ENCODE data around the gene LGALS1.

Gene LGALS1

GRCh38 chr22:37664249-37665101, 11.0 kb upstream of the LGALS1 start:
- no peak for DNase-seq

- DNase-seq = no peak
These were observed 9.9 kb upstream of the LGALS1 start for GRCh38 chr22:37665487-37665886.

DNA sequence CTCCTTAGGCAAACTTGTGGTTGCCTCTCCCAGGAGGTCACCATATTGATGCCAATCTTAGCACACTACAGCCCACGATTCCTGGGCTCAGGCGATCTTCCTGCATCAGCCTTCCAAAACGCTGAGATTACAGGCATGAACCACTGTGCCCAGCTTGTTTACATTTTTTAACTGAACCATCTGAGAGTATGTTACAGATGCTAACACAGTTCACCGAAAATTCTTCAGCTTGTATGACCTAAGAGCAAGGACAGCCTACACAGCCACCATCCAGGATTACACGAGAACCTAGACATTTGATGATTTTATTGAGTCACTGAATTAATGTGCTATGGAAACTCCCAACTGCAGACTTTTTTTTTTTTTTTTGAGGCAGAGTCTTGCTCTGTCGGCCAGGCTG, 5.8 kb upstream of the LGALS1 start:
- no peak for DNase-seq

DNA sequence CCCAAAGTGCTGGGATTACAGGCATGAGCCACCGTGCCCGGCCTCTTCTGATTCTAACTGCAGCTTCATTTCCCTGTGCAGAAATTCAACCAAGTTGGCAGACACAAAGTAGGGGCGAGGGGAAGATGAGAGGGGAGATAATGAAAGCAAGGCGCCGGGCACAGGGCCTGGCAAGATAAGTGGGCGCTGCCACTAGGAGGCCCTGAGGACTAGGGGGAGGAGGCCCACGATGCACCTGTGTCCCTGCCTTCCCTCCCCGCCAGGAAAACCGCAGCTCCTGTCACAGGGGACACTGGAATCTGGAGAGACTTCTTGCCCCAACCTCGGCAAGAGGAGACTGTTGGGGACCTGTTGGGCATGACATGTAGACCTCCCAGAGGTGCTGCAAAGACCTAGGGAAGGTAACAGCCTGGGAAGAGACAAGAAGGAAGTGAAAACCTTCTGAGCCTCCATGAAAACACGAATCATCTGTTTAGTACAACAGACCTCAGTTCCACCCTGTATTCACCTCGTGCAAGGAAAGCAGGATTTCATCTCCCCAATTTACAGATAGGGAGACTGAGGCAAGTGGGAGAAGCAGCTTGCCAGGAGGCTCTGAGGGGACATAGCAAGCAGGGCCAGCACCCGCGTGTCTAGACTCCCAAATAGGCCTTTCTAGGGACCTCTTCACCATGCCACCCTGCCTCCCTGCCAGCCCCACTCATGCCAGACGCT, 3.1 kb upstream of the LGALS1 start:
- peak; percentile 32 for DNase-seq

DNA sequence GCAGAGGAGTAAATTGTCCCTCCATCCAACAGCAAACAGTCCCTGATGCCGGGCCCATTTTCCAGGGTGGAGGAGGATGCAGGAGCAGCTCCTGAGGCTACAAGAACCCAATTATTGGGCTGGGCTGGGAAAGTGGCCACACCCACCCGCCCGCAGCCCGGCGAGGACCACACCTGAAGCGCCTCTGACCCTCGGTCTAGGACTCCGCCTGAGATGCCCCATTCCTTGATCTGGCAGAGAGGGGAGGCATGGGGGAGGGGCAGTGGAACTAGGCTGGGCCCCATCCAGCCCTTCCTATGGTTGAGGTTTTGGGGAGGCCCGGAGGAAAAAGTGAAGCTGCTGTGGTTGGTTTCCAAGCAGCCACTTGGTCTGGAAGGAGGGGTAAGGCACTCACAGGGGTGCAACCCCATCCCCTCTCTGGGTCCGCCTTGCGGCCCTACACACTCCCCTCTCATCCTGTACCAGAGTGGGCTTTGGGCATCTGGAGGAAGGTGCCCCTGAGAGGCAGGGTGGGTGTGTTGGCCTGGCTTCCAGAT, 2.4 kb upstream of the LGALS1 start:
- no peak for DNase-seq

- DNase-seq = no peak
These were observed 1.2 kb upstream of the LGALS1 start for GRCh38 chr22:37674248-37674647.

DNA sequence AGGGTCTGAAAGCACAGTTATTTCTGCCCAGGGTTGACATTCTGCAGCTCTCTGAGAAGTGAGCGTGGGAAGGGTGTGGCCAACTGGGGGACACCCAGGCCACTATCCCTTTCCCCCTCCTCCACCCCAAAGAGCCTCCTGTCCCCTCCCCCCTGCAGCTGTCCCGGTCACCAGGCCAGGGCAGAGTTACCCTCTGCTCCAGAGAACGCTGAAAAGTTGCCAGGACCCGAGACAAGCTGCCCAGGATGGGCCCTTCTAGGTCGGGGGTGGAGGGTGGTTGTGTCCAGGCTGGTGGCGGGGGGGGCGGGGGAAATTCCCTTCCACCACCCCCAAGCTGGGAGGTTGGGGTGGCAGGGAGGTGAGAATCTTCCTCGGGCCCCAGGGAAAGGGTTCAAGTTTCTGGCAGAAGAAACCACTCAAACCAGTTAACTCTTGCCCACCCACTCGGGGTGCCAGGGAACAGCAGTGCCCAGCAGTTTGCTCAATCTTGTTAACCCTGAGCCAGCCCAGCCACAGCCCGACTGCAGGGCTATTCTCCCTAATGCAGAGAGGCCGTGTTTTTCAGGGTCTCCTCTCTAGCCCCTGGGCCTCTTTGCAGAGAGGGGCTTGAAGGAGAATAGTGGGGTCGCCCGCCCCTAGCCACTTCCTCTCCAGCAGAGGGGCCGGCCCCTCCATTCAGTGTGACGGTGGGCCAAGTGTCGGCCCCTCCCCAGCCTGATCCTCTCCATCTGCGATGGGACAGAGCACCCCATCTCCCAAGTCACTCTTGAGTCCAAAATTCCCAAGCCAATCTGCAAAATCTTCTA, 697 bp downstream of the LGALS1 start:
- peak; percentile 50 for DNase-seq

DNA sequence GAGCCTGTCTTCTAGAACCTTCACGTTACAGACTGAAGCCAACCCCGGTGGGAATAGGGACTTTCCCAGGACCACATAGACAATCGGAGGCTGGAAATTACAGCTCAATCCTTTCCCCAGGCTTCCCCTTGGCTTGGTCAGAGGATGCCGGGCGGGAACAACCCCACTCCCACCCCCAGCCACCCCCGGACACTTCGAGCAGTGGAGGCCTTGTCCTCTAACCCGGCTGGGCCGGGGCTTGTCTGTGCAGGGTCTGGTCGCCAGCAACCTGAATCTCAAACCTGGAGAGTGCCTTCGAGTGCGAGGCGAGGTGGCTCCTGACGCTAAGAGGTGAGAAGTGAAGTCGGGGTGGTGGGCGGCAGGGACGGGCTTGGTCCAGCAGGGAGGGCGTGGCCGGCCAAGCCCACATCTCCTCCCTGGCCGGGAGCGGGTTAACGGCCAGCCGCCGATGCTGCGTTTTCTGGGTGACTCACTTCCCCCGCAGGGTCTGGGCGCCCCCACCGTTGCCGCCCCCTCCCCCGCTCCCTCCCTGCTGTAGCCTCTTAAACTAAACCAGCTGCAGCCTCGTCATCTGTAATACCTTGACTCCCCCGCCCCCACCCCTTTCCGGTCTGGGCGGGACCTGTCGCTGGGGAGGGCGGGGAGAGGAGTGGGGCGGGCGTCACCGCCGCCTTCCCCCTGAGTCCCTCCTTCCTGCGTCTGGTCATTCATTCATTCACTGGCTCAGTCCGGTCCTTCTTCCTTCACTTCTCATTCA, 1.5 kb downstream of the LGALS1 start:
- DNase-seq = peak; percentile 94

GRCh38 chr22:37677493-37677974, 2.1 kb downstream of the LGALS1 start:
- no peak for DNase-seq

DNA sequence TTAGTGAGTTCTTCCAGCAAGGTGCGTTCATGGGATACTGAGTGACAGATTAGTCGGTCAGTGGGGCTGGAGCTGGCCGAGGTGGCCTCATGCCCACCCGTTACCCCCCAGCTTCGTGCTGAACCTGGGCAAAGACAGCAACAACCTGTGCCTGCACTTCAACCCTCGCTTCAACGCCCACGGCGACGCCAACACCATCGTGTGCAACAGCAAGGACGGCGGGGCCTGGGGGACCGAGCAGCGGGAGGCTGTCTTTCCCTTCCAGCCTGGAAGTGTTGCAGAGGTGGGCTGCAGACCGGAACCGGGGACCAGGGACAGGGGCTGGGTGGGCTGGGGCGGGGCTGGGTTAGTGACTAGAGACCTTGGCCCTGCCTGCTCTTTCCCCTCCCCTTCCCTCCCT, 2.9 kb downstream of the LGALS1 start:
- DNase-seq = no peak

DNA sequence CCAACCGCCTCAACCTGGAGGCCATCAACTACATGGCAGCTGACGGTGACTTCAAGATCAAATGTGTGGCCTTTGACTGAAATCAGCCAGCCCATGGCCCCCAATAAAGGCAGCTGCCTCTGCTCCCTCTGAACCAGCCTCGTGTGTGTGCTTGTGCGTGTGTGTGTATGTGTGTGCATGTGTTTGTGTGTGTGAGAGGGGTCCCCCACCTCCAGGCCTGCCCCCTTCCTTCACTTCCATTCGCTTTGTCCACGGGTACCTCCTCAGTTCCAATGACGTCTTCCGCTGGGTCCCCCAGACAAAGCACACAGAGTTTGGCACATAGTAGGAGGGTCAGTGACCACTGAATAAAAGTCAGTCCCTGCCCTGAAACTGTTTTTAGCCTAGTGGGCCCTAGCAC, 4.2 kb downstream of the LGALS1 start:
- DNase-seq = no peak

DNA sequence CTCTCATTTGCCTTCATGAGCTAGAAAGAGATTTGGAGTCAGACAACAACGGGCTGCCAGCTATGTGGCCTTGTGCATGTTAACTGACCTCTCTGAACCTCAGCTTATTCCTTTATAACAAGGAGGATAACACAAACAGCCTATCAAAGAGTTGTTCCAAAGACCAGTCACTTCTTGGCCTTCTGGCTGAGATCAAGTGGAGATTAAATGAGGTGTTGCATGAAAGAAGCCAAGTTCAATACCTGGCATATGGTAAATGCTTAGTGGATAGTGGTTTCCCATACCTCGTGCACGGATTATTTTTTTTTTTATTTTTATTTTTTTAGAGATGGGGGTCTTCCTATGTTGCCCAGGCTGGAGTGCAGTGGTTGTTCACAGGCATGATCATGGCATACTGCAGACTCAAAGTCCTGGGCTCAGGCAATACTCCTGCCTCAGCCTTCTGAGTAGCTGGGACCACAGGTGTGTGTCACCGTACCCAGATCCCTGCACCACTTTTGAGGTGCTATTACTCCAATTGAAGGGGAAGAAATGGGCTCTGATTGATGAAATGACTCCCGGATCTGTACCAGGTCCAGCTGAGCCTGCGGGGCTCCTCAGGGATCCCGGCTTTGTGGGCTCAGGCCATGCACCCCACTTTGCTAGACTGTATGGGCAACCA, 4.9 kb downstream of the LGALS1 start:
- no peak for DNase-seq

GRCh38 chr22:37681001-37681424, 5.6 kb downstream of the LGALS1 start:
- DNase-seq = no peak

GRCh38 chr22:37681556-37682049, 6.2 kb downstream of the LGALS1 start:
- peak; percentile 82 for DNase-seq

- DNase-seq = no peak
These were observed 9.6 kb downstream of the LGALS1 start for GRCh38 chr22:37684803-37685615.

DNA sequence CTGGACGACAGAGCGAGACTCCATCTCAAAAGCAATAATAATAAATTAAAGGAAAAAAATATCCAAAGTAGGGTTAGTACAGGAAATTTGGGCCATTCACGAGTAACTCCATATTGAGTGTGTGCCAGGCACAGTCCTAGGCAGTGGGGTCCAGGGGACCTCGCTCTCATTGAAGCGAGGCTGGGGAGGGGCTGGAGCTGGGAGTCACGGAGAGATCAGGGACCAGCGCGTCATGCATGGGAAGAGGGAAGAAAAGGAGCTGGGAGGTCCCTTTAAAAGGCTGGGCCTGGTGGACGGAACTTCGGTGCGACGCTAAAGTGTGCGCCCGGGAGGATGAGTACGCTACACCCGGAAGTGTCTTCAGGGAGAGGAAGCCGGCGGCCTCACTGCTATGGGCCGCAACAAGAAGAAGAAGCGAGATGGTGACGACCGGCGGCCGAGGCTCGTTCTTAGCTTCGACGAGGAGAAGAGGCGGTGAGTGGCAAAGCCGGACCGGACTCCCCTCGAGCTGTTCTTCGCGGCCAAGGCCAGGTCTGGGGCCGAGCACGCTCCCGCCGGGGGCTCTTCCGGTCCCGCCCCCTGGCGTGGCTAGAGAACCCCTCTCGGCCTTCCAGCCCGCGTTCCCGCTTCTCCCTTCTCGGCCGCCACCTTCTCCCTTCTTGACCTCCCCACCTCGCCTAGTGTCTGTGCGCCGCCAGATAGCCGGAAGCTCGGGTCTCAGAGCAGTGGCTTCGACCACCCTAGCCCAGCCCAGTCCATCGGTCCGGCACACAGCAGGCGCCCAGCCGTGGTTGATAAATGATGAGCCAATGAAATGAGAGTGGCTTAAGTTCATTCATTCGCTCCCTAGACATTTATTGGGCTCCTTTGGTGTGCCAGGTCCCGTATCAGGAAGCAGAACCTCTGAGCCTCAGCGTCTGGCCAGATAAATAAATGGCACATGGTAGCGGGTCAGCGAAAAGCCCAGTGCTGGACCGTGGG, 10.9 kb downstream of the LGALS1 start, which contains the start of gene NOL12:
NOL12 (plus strand) TSS at position 342 of the 981 bp plus-strand sequence; CDS start at position 392, 50 bp downstream.
- peak; percentile 86 for DNase-seq

DNA sequence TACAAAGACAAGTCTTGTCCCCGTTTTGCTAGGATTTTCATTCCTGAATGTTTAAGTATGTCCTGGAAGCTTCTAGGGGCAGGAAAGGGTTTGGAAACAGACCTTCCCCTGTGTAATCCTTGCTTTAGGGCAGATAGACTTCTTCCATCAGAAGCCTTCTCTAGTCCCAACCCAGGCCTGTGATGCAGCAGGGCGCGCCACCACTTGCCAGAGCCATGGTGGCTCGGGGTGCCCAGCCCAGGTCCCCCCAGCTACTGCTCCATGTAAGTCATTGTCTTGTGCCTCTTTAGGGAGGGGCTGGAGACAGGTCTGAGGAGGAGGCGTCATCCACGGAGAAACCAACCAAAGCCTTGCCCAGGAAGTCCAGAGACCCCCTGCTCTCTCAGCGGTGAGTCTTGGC, 15.0 kb downstream of the LGALS1 start:
- DNase-seq = no peak

DNA sequence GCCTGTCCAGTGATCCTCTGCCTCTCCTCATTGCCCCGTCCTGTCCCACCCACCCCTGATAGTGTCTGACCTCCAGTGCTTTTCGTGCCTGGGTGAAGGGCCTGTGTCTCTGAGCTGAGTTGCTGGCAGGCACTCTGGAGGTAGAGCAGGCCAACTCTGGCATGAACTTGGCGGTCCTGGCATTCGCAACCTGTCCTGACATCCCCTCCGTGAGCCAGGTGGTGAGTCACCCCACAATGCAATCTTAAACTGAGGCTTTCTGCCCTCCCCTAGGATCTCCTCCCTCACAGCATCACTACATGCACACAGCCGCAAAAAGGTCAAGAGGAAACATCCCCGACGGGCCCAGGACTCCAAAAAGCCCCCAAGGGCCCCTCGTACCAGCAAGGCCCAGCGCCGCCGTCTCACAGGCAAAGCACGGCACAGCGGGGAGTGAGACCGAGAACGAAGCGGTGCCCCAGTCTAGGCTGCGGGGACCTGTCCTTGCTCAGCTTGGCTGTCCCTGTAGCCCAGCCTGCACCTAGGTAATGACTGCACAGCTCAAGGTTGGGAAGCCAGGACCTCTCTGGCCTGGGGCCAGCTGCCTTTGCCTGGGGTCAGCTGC, 15.6 kb downstream of the LGALS1 start:
- no peak for DNase-seq

All from CD4-positive, alpha-beta T cell treated with Interleukin-10 for 1 hour (primary cell).